Measurements from ENCODE around the gene PCAT6. TPM values are rescaled to one million over a fixed set of nuclear protein-coding genes. Genes with fewer than 3 reads are reported as not detected.

The PCAT6 gene
- 1.3 TPM in 1 of 2 replicates, not detected in the other for total RNA-seq

DNA sequence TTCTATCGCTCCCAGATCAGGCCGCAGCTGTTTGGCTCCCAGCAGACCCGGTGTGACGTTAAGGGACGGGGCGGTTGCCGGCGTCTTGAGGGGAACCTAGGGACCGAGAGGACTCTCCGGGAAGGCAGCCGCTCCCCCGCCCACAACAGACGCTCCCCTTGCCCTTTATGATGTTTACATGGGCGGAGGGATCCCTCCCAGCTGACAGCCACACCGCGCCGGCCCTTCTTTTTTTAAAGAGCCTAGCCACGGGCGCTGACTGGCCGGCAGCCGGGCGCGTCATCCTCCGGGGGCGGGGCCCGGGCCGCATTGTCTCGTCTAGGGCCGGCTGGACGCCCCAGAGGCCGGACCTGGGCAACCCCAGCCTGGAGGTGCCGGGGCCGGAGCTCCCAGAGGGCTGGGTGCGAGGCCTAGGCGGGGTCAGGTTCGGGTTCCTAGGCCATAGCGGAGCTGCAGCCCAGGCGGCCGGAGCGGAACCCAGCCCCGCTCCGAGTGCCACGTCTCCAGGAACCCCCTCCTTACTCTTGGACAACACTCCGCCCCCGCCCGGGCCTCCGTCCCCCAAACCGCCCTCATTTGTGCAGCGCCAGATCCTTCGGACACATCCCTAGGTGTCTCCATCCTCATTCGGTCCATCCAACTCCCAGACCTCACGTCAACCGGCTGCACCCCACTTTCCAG, at the start of gene PCAT6:
Gene PCAT6 (plus strand): TSS at position 340 of the 681 bp plus-strand sequence.

DNA sequence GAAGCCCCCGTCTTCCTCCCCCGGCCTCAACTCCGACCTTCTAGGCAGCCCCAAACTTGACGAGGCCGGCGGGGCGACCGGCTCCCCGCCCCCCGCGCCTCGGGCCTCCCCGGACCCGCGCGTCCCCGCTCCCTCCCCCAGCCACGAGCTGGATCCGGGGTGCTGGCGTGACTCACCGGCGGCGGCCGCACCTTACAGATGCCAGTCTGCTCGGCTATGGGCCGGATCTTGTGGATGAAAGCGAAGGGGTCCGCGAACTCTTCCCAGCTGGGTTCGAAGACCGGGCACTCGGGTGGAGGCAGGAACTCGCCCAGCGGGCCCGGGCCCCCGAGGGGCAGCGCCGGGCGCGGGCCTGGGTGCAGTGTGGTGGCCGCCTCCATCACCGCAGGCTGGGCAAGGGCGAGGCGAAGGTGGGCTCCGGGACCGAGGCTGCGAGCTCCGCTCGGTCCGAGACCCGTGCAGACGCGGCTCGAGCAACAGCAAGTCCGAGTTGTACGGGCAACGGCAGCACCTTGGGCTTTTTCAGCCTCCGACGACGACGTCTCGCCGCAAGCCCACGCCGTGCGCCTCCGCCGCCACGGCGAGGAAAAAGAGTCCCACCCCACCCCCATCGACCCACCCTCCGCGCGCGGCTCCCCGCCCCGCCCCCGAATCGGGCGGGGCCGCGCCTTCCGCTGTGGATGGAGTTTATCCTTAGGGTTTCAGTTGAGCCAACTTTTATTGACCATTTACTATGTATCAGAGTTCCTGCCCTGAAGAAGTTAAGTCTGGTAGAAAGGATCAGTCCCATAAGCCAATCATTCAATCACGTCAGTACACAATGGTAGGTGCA, 2.6 kb upstream of the PCAT6 start, which contains the start of gene KDM5B:
Gene KDM5B (minus strand): TSS at position 496 of the 832 bp plus-strand sequence. CDS start 116 bp downstream, at position 380.

Other genes starting within 250 kb of the PCAT6 start
- gene SYT2, start 100.5 kb upstream of the PCAT6 start, total RNA-seq = under 0.01 TPM in 1 of 2 replicates, not detected in the other
- 90.3 and 91.0 TPM in 2 replicates for gene KDM5B, start 2.5 kb upstream of the PCAT6 start, total RNA-seq
- gene RABIF, start 78.2 kb downstream of the PCAT6 start, total RNA-seq = 3.5 and 4.2 TPM in 2 replicates
- 45.1 and 47.0 TPM in 2 replicates for gene KLHL12, start 116.3 kb downstream of the PCAT6 start, total RNA-seq
- gene ADIPOR1, start 147.4 kb downstream of the PCAT6 start, total RNA-seq = 71.6 and 101 TPM in 2 replicates
- gene CYB5R1, start 156.3 kb downstream of the PCAT6 start, total RNA-seq = 34.3 and 50.9 TPM in 2 replicates
- 110 and 120 TPM in 2 replicates for gene TMEM183A, start 196.4 kb downstream of the PCAT6 start, total RNA-seq
- gene PPFIA4, start 215.5 kb downstream of the PCAT6 start, total RNA-seq = 5.5 and 20.0 TPM in 2 replicates